ENCODE data around the gene ZC2HC1B.

ZC2HC1B gene

GRCh38 chr6:143838395-143838794, 25.9 kb upstream of the ZC2HC1B start:
- DNase-seq (ENCODE audit: low read depth in 1 of 2, low spot score in 1 of 2) = no peak
- Histone ChIP-seq H3K27me3 (ENCODE audit: insufficient read depth, poor library complexity, severe bottlenecking) (no peaks in the 10 kb centered on the region), H3K4me3 (replicated peaks; ENCODE audit: insufficient read depth, low read length) (no peak overlapping the region), H3K27ac (replicated peaks) (no peak overlapping the region)
- TF ChIP-seq GABPA (IDR thresholded peaks at IDR 0.05; ENCODE audit: low read depth) (no peak), SPI1 (IDR thresholded peaks at IDR 0.05; ENCODE audit: borderline replicate concordance, low read depth) (no peak), POLR2AphosphoS5 (IDR thresholded peaks at IDR 0.05; ENCODE audit: low read depth) (no peak), CTCF (IDR thresholded peaks at IDR 0.05; ENCODE audit: insufficient read depth, low read length) (no peak)
- TF ChIP-seq, protein P1, sequence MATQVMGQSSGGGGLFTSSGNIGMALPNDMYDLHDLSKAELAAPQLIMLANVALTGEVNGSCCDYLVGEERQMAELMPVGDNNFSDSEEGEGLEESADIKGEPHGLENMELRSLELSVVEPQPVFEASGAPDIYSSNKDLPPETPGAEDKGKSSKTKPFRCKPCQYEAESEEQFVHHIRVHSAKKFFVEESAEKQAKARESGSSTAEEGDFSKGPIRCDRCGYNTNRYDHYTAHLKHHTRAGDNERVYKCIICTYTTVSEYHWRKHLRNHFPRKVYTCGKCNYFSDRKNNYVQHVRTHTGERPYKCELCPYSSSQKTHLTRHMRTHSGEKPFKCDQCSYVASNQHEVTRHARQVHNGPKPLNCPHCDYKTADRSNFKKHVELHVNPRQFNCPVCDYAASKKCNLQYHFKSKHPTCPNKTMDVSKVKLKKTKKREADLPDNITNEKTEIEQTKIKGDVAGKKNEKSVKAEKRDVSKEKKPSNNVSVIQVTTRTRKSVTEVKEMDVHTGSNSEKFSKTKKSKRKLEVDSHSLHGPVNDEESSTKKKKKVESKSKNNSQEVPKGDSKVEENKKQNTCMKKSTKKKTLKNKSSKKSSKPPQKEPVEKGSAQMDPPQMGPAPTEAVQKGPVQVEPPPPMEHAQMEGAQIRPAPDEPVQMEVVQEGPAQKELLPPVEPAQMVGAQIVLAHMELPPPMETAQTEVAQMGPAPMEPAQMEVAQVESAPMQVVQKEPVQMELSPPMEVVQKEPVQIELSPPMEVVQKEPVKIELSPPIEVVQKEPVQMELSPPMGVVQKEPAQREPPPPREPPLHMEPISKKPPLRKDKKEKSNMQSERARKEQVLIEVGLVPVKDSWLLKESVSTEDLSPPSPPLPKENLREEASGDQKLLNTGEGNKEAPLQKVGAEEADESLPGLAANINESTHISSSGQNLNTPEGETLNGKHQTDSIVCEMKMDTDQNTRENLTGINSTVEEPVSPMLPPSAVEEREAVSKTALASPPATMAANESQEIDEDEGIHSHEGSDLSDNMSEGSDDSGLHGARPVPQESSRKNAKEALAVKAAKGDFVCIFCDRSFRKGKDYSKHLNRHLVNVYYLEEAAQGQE (IDR thresholded peaks at IDR 0.05; ENCODE audit: insufficient replicate concordance, low read depth) = no peak

DNA sequence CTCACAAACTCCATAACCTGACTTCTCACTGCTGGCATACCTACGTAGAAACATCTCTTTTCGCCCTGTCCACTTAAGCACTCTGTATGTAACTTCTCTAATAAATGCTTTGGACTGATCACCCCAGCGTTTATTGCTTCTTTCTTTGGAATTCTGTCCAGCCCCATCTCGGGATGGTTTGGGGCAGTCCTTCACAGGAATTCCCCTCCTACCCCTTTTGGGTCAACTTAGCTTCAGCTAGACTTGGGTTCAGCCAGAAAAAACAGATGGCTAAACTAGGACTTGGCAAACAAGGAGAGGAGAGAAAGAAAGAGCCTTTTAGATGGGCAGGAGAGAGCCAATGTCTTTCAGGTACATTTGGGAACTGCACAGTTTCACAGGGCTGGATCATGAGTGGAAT, 25.1 kb upstream of the ZC2HC1B start:
- Histone ChIP-seq H3K27ac (replicated peaks) (no peak overlapping the region), H3K27me3 (ENCODE audit: insufficient read depth, poor library complexity, severe bottlenecking) (no peaks in the 10 kb centered on the region), H3K4me3 (replicated peaks; ENCODE audit: insufficient read depth, low read length) (no peak overlapping the region)
- DNase-seq (ENCODE audit: low read depth in 1 of 2, low spot score in 1 of 2) = no peak
- TF ChIP-seq POLR2AphosphoS5 (IDR thresholded peaks at IDR 0.05; ENCODE audit: low read depth) (no peak), GABPA (IDR thresholded peaks at IDR 0.05; ENCODE audit: low read depth) (no peak), CTCF (IDR thresholded peaks at IDR 0.05; ENCODE audit: insufficient read depth, low read length) (no peak), SPI1 (IDR thresholded peaks at IDR 0.05; ENCODE audit: borderline replicate concordance, low read depth) (no peak)
- TF ChIP-seq, protein P1 (IDR thresholded peaks at IDR 0.05; ENCODE audit: insufficient replicate concordance, low read depth) = no peak

DNA sequence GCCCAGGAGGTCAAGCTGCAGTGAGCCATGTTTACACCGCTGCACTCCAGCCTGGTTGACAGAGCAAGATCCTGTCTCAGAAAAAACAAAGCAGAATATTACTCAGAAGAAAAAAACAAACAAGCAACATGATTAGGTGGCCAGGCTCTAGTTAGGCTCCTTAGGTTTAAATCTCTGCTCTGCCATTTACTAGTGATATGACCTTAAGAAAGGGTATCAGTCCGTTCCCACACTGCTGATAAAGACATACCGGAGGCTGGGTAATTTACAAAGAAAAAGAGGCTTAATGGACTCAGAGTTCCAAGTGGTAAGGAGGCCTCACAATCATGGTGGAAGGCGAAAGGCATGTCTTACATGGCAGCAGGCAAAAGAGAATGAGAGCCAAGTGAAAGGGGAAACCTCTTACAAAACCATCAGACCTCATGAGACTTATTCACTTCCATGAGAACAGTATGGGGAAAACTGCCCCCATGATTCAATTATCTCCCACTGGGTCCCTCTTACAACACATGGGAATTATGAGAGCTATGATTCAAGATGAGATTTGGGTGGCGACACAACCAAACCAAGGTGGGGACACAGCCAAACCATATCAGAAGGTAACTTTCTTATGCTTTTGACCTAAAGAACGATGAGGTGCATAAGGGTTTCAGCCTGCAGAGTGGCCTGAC, 23.5 kb upstream of the ZC2HC1B start:
- no peak overlapping the region for H3K4me3 ChIP-seq (replicated peaks; ENCODE audit: insufficient read depth, low read length)
- H3K27ac ChIP-seq (replicated peaks) = no peak overlapping the region
- no peaks in the 10 kb centered on the region for H3K27me3 ChIP-seq (ENCODE audit: insufficient read depth, poor library complexity, severe bottlenecking)
- TF ChIP-seq GABPA (IDR thresholded peaks at IDR 0.05; ENCODE audit: low read depth) = no peak
- no peak for DNase-seq (ENCODE audit: low read depth in 1 of 2, low spot score in 1 of 2)

DNA sequence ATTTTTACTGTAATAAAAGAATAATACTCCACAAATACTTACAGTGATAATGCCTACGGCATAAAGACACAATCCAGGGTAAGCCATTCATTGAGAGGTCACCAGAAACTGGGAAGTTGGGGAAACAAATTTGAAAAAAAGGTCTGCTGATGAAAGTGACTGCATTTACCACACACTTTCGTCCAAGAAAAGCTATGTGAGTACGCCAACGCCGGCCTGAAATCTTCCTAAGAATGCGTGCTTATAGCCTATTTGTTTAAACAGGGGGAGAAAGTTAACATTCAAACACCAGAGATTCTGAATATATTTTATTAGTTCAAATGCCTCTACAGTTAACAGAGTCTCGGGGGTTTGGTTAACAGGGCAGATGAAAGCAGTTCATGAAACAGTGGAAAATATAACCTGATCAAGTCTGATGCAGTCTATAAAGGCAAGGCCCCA, 21.8 kb upstream of the ZC2HC1B start:
- Histone ChIP-seq H3K27me3 (ENCODE audit: insufficient read depth, poor library complexity, severe bottlenecking) (no peaks in the 10 kb centered on the region), H3K27ac (replicated peaks) (peak overlapping the region; percentile 96), H3K4me3 (replicated peaks; ENCODE audit: insufficient read depth, low read length) (peak overlapping the region; percentile 84)
- DNase-seq (ENCODE audit: low read depth in 1 of 2, low spot score in 1 of 2) = peak in 1 of 2 experiments; percentile 21
- TF ChIP-seq GABPA (IDR thresholded peaks at IDR 0.05; ENCODE audit: low read depth) (no peak), POLR2AphosphoS5 (IDR thresholded peaks at IDR 0.05; ENCODE audit: low read depth) (no peak), CTCF (IDR thresholded peaks at IDR 0.05; ENCODE audit: insufficient read depth, low read length) (no peak), SPI1 (IDR thresholded peaks at IDR 0.05; ENCODE audit: borderline replicate concordance, low read depth) (no peak)
- TF ChIP-seq, protein P1 (IDR thresholded peaks at IDR 0.05; ENCODE audit: insufficient replicate concordance, low read depth) = no peak
